Kidney (tissue), 14 donors: ENCODE results near the gene STAT1. TPM values are rescaled to one million over a fixed set of nuclear protein-coding genes. Genes with fewer than 3 reads are reported as not detected.

Experiments used
- DNase-seq, 5 donors: peaks; one replicate each; pipeline ENCODE4 v3.0.0-alpha.2; 2013 to 2020
- FAIRE-seq: peaks from 2 replicates; lab custom pipeline; 2012; peaks lifted over from hg19 to GRCh38; lab: Jason Lieb, UNC
- H3K27ac ChIP-seq, 2 donors: one replicate each; pipeline ENCODE4 v1.7.0; 2013; ENCODE audit warnings: low read depth in 2 of 2, low read length in 2 of 2, inconsistent platforms in 1 of 2
- H3K27me3 ChIP-seq: one replicate; pipeline ENCODE4 v1.7.1; 2013; ENCODE audit warnings: low read length, inconsistent platforms; ENCODE audit not compliant: control insufficient read depth, insufficient read depth
- H3K36me3 ChIP-seq, 3 donors: one replicate each; pipeline versions ENCODE4 v1.7.0 to v1.7.1; 2013; ENCODE audit warnings: low read length in 3 of 3, control low read depth in 1 of 3, inconsistent platforms in 1 of 3; ENCODE audit not compliant: insufficient read depth in 3 of 3, control insufficient read depth in 2 of 3
- H3K4me1 ChIP-seq, 3 donors: one replicate each; pipeline versions ENCODE4 v1.7.0 to v1.7.1; 2013; ENCODE audit warnings: low read length in 3 of 3, inconsistent platforms in 1 of 3, low read depth in 1 of 3; ENCODE audit not compliant: control insufficient read depth in 2 of 3, insufficient read depth in 2 of 3
- H3K4me3 ChIP-seq, 3 donors: one replicate each; pipeline versions ENCODE4 v1.7.0 to v1.8.1; 2013; ENCODE audit warnings: low read length in 3 of 3, control low read depth in 1 of 3, inconsistent platforms in 1 of 3
- H3K9ac ChIP-seq, 3 donors: one replicate each; pipeline versions ENCODE4 v1.7.0 to v1.7.1; 2013; ENCODE audit warnings: low read length in 3 of 3, control low read depth in 1 of 3, inconsistent platforms in 1 of 3
- H3K9me3 ChIP-seq, 3 donors: one replicate each; pipeline versions ENCODE4 v1.7.0 to v1.7.1; 2013; ENCODE audit warnings: low read length in 3 of 3, control low read depth in 1 of 3, inconsistent platforms in 1 of 3; ENCODE audit not compliant: control insufficient read depth in 2 of 3, insufficient read depth in 1 of 3
- CTCF ChIP-seq: IDR thresholded peaks from 3 replicates; pipeline ENCODE4 v1.5.1; 2012; ENCODE audit warnings: mild to moderate bottlenecking, moderate library complexity, borderline replicate concordance; ENCODE audit not compliant: insufficient read depth; ENCODE audit errors: extremely low read depth
- intact Hi-C: fragments of 100-400 bp; cut with DNase I; formaldehyde crosslinking; loops from one replicate; pipeline ENCODE4 v1.11.1; 2022
- polyA plus RNA-seq: library from polyadenylated mRNA; stranded (reverse); fragments of 350-450 nt; fragmentation: Illumina TruSeq; extraction: RNeasy Lipid Tissue Mini Kit (QIAGEN cat#74804); gene quantifications from one replicate; pipeline ENCODE4 v1.2.3, GENCODE V29; 2014; ENCODE audit warnings: low read depth, low replicate concordance; ENCODE audit not compliant: insufficient read depth
- total RNA-seq: library from RNA; stranded (reverse); fragmentation: NEBNext Ultra II Directional; extraction: Animal tissue kit (Norgen Biotek cat#: 25700); gene quantifications from one replicate; pipeline ENCODE4 v1.2.1, GENCODE V29; 2021
- donor health status: control.
- donor health status: control.
- donor health status: control.
- donor health status: control.
- donor health status: control.
- donor health status: DM: yes; HTN: yes; CAD: no.
- donor health status: Normal renal cell carcinoma (clear cell type).

STAT1 gene
- total and polyA plus RNA-seq, 2 donors from 2014 or later = 37.5 to 121 TPM

GRCh38 chr2:191001032-191001431, 12.9 kb downstream of the STAT1 start:
- Histone ChIP-seq H3K27me3 (no peaks in the 10 kb centered on the region), H3K36me3 (peaks cover 30 to 74% (median 61%) of the 10 kb centered on the region in 3 donors), H3K4me1 (no peaks in the 10 kb centered on the region), H3K4me3 (no peak overlapping the region), H3K27ac (no peak overlapping the region), H3K9ac (no peak overlapping the region), H3K9me3 (no peaks in the 10 kb centered on the region)
- intact Hi-C loops = no loop called here
- FAIRE-seq = no peak
- TF ChIP-seq CTCF = no peak
- DNase-seq = no peak

- no peaks in the 10 kb centered on the region for H3K9me3 ChIP-seq
- no peak overlapping the region for H3K9ac ChIP-seq
- no peak for TF ChIP-seq CTCF
- H3K36me3 ChIP-seq = peaks cover 33 to 74% (median 57%) of the 10 kb centered on the region in 3 donors
- H3K27me3 ChIP-seq = no peaks in the 10 kb centered on the region
- H3K4me3 ChIP-seq = no peak overlapping the region
- H3K4me1 ChIP-seq = no peaks in the 10 kb centered on the region
- H3K27ac ChIP-seq = no peak overlapping the region
- intact Hi-C loops = no loop called here
- FAIRE-seq = no peak
- no peak for DNase-seq
These were observed 13.9 kb downstream of the STAT1 start for GRCh38 chr2:190999949-191000665.

GRCh38 chr2:190999058-190999457, 14.9 kb downstream of the STAT1 start:
- no peak for FAIRE-seq
- intact Hi-C loops = no loop called here

More at GRCh38 chr2:190999058-190999457, 14.9 kb downstream of the STAT1 start:
- Histone ChIP-seq H3K9ac (no peak overlapping the region), H3K27me3 (no peaks in the 10 kb centered on the region), H3K36me3 (peaks cover 24 to 70% (median 56%) of the 10 kb centered on the region in 3 donors), H3K4me3 (no peak overlapping the region), H3K9me3 (no peaks in the 10 kb centered on the region), H3K4me1 (no peaks in the 10 kb centered on the region), H3K27ac (no peak overlapping the region)
- TF ChIP-seq CTCF = no peak
- no peak for DNase-seq
